Measurements from ENCODE around the gene SIGLEC11.

DNA sequence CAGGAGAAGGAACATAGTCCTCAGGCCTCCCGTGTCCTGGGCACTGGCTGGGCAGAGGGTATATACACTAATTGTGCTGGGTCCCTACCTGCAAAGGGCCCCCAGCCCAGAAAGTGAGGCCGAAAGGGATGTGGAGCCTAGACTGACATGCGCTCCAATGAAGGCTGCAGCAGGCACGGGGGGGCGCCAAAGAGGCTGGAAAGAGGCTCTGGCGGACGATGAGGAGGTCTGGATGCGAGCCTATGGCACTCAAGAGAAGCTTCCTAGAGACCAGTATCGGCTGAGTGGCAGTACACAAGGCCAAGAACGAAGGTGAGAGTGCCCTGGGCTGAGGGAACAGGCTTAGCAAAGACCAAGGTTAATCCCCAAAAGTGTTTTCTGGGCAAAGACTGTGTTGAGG, 47.6 kb upstream of the SIGLEC11 start:
- no peak for TF ChIP-seq POLR2A (IDR thresholded peaks at IDR 0.05)
- TF ChIP-seq, protein P1, sequence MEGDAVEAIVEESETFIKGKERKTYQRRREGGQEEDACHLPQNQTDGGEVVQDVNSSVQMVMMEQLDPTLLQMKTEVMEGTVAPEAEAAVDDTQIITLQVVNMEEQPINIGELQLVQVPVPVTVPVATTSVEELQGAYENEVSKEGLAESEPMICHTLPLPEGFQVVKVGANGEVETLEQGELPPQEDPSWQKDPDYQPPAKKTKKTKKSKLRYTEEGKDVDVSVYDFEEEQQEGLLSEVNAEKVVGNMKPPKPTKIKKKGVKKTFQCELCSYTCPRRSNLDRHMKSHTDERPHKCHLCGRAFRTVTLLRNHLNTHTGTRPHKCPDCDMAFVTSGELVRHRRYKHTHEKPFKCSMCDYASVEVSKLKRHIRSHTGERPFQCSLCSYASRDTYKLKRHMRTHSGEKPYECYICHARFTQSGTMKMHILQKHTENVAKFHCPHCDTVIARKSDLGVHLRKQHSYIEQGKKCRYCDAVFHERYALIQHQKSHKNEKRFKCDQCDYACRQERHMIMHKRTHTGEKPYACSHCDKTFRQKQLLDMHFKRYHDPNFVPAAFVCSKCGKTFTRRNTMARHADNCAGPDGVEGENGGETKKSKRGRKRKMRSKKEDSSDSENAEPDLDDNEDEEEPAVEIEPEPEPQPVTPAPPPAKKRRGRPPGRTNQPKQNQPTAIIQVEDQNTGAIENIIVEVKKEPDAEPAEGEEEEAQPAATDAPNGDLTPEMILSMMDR (IDR thresholded peaks at IDR 0.05), result no peak
- no peak for TF ChIP-seq POLR2AphosphoS5 (IDR thresholded peaks at IDR 0.05)
